Measurements from ENCODE around the gene SMPDL3B. TPM values are rescaled to one million over a fixed set of nuclear protein-coding genes. Genes with fewer than 3 reads are reported as not detected.

Gene SMPDL3B
- total and polyA plus RNA-seq, 2 donors from 2014 or later = 5.9 to 9.7 TPM

- Histone ChIP-seq H3K36me3 (ENCODE audit: control insufficient read depth in 2 of 3, insufficient read depth in 3 of 3, low read length in 3 of 3) (peaks cover 0 to 22% (median 14%) of the 10 kb centered on the region in 3 donors), H3K9me3 (ENCODE audit: control insufficient read depth in 2 of 3, insufficient read depth in 1 of 3, low read length in 3 of 3) (no peaks in the 10 kb centered on the region), H3K4me1 (ENCODE audit: control insufficient read depth in 2 of 3, insufficient read depth in 2 of 3, low read depth in 1 of 3, low read length in 3 of 3) (peaks cover 0 to 2% (median 0%) of the 10 kb centered on the region in 3 donors), H3K4me3 (ENCODE audit: low read length in 3 of 3) (no peak overlapping the region), H3K27me3 (ENCODE audit: control insufficient read depth, insufficient read depth, low read length) (no peaks in the 10 kb centered on the region), H3K27ac (ENCODE audit: low read depth in 2 of 2, low read length in 2 of 2) (no peak overlapping the region), H3K9ac (ENCODE audit: low read length in 3 of 3) (no peak overlapping the region)
- intact Hi-C loops (cut with DNase I) = no loop called here
- no peak for DNase-seq
- no peak for FAIRE-seq
- TF ChIP-seq CTCF (IDR thresholded peaks at IDR 0.05; ENCODE audit: borderline replicate concordance, extremely low read depth, insufficient read depth) = no peak
Measured at GRCh38 chr1:27967884-27968466, 33.2 kb downstream of the SMPDL3B start.

GRCh38 chr1:27968692-27969091 is 33.9 kb downstream of the SMPDL3B start:
- FAIRE-seq = no peak
- no peak for DNase-seq

GRCh38 chr1:27970401-27970800 is 35.6 kb downstream of the SMPDL3B start:
- no peak for FAIRE-seq
- Histone ChIP-seq H3K4me3 (ENCODE audit: low read length in 3 of 3) (no peak overlapping the region), H3K27ac (ENCODE audit: low read depth in 2 of 2, low read length in 2 of 2) (no peak overlapping the region), H3K4me1 (ENCODE audit: control insufficient read depth in 2 of 3, insufficient read depth in 2 of 3, low read depth in 1 of 3, low read length in 3 of 3) (peaks cover 0 to 2% (median 0%) of the 10 kb centered on the region in 3 donors), H3K9me3 (ENCODE audit: control insufficient read depth in 2 of 3, insufficient read depth in 1 of 3, low read length in 3 of 3) (no peaks in the 10 kb centered on the region), H3K27me3 (ENCODE audit: control insufficient read depth, insufficient read depth, low read length) (no peaks in the 10 kb centered on the region), H3K9ac (ENCODE audit: low read length in 3 of 3) (no peak overlapping the region), H3K36me3 (ENCODE audit: control insufficient read depth in 2 of 3, insufficient read depth in 3 of 3, low read length in 3 of 3) (peaks cover 0 to 27% (median 16%) of the 10 kb centered on the region in 3 donors)
- intact Hi-C loops (cut with DNase I) = loop anchor here (10.0 kb wide), 1 partner anchor 116 kb away; no protein-coding TSS in a partner anchor
- no peak for DNase-seq
- TF ChIP-seq CTCF (IDR thresholded peaks at IDR 0.05; ENCODE audit: borderline replicate concordance, extremely low read depth, insufficient read depth) = no peak

More at GRCh38 chr1:27968692-27969091, 33.9 kb downstream of the SMPDL3B start:
- Histone ChIP-seq H3K9me3 (ENCODE audit: control insufficient read depth in 2 of 3, insufficient read depth in 1 of 3, low read length in 3 of 3) (no peaks in the 10 kb centered on the region), H3K9ac (ENCODE audit: low read length in 3 of 3) (no peak overlapping the region), H3K4me3 (ENCODE audit: low read length in 3 of 3) (no peak overlapping the region), H3K4me1 (ENCODE audit: control insufficient read depth in 2 of 3, insufficient read depth in 2 of 3, low read depth in 1 of 3, low read length in 3 of 3) (peaks cover 0 to 2% (median 0%) of the 10 kb centered on the region in 3 donors), H3K36me3 (ENCODE audit: control insufficient read depth in 2 of 3, insufficient read depth in 3 of 3, low read length in 3 of 3) (peaks cover 0 to 29% (median 16%) of the 10 kb centered on the region in 3 donors), H3K27ac (ENCODE audit: low read depth in 2 of 2, low read length in 2 of 2) (no peak overlapping the region), H3K27me3 (ENCODE audit: control insufficient read depth, insufficient read depth, low read length) (no peaks in the 10 kb centered on the region)
- no peak for TF ChIP-seq CTCF (IDR thresholded peaks at IDR 0.05; ENCODE audit: borderline replicate concordance, extremely low read depth, insufficient read depth)
- intact Hi-C loops (cut with DNase I) = no loop called here

Data from kidney (tissue), 14 donors.